NB4 (cell line): Measurements from ENCODE around the gene C1orf21.

Experiments
- DNase-seq: peaks from one replicate; pipeline ENCODE4 v3.0.0; 2010; ENCODE audit warnings: low read depth
- H3K4me3 ChIP-seq: one replicate; pipeline ENCODE4 v1.5.1; 2011; ENCODE audit warnings: mild to moderate bottlenecking, low read depth, low read length, moderate library complexity
- CTCF ChIP-seq: IDR thresholded peaks from one replicate; pipeline ENCODE4 v1.5.1; 2012; ENCODE audit warnings: low read depth, low read length
- MAX ChIP-seq: IDR thresholded peaks from 2 replicates; pipeline ENCODE4 v1.6.1; 2011; ENCODE audit warnings: low read depth, low read length
- MYC ChIP-seq: IDR thresholded peaks from 2 replicates; pipeline ENCODE4 v1.6.1; 2011; ENCODE audit warnings: low read depth, low read length
- POLR2A ChIP-seq: IDR thresholded peaks from 2 replicates; pipeline ENCODE4 v1.6.1; 2011; ENCODE audit warnings: mild to moderate bottlenecking; ENCODE audit not compliant: insufficient read length; ENCODE audit errors: extremely low read depth

Gene C1orf21

GRCh38 chr1:184473176-184473966 lies 86.5 kb downstream of the C1orf21 start:
- no peak for TF ChIP-seq MAX
- TF ChIP-seq POLR2A: no peak
- TF ChIP-seq CTCF: no peak
- TF ChIP-seq MYC: no peak
- DNase-seq: no peak
- H3K4me3 ChIP-seq: no peak overlapping the region

- no peak for DNase-seq
- no peak overlapping the region for H3K4me3 ChIP-seq
- no peak for TF ChIP-seq MYC
- TF ChIP-seq MAX: no peak
- TF ChIP-seq POLR2A: no peak
- no peak for TF ChIP-seq CTCF
Observed at GRCh38 chr1:184476187-184476586, 89.4 kb downstream of the C1orf21 start.

- no peak for TF ChIP-seq POLR2A
- no peak for TF ChIP-seq CTCF
- TF ChIP-seq MYC: no peak
- TF ChIP-seq MAX: no peak
- no peak overlapping the region for H3K4me3 ChIP-seq
- no peak for DNase-seq
Observed at GRCh38 chr1:184479435-184480167, 92.8 kb downstream of the C1orf21 start.

GRCh38 chr1:184480736-184481135 lies 93.9 kb downstream of the C1orf21 start:
- H3K4me3 ChIP-seq: no peak overlapping the region
- no peak for DNase-seq
- TF ChIP-seq MAX: no peak
- no peak for TF ChIP-seq MYC
- no peak for TF ChIP-seq POLR2A
- TF ChIP-seq CTCF: no peak

- no peak for DNase-seq
- TF ChIP-seq POLR2A: no peak
- H3K4me3 ChIP-seq: no peak overlapping the region
Observed at GRCh38 chr1:184482136-184482535, 95.3 kb downstream of the C1orf21 start.

- no peak for DNase-seq
- H3K4me3 ChIP-seq: no peak overlapping the region
- TF ChIP-seq MYC: no peak
- no peak for TF ChIP-seq POLR2A
- no peak for TF ChIP-seq MAX
- no peak for TF ChIP-seq CTCF
Observed at GRCh38 chr1:184483101-184483683, 96.4 kb downstream of the C1orf21 start.
